Stimulated activated CD4-positive, alpha-beta T cell treated with anti-CD3 and anti-CD28 coated beads, Interleukin-15, amount 100 ng/mL, for 24 hours (primary cell): Measurements from ENCODE around the gene IGF1R.
A peak's percentile ranks its signal among the peaks of the same experiment; 100 is the strongest.

ENCODE experiments used
- DNase-seq: peaks from one replicate; pipeline ENCODE4 v3.0.0-alpha.2; 2020

IGF1R gene

DNA sequence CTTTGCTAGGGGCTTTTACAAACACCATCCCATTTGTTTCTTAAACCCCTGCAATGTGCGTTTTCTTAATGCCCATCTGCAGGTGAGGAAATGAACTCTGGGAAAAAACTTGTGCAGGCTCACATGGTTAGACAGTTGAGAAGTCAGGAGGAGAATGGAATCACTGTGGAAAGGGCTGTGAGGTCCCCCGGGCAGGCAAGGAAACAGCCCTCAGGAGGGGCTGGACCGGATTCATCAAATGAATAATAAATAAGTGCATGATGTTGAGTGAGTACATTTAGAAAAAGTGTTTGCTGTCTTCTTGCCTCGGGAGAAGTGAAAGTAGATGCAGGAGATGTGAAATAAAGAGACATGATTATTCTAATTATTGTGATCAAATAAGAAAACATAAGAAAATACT lies 282.7 kb downstream of the IGF1R start:
- DNase-seq = no peak

DNA sequence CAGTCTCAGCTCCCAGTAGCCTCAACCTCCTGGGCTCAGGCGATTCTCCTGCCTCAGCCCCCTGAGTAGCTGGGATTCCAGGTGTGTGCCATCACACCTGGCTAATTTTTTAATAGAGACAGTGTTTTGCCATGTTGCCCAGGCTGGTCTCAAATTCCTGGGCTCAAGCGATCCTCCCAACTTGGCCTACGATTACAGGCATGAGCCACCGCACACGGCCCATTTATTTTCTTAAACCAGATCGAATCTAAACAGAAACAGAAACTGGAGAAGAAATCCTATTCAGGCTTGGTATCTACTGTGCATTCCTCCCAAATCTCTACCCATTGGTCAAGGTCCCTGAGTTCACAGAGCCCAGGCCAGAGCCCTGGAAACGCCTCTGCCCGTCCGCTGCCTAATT lies 285.1 kb downstream of the IGF1R start:
- DNase-seq = no peak

- DNase-seq = no peak
These were observed 287.4 kb downstream of the IGF1R start for GRCh38 chr15:98935736-98936135.

GRCh38 chr15:98937413-98938104 lies 289.2 kb downstream of the IGF1R start:
- no peak for DNase-seq

GRCh38 chr15:98938105-98938417 lies 289.7 kb downstream of the IGF1R start:
- no peak for DNase-seq

- no peak for DNase-seq
These were observed 290.5 kb downstream of the IGF1R start for GRCh38 chr15:98938799-98939198.

GRCh38 chr15:98939311-98940080 lies 291.2 kb downstream of the IGF1R start:
- DNase-seq = no peak

DNA sequence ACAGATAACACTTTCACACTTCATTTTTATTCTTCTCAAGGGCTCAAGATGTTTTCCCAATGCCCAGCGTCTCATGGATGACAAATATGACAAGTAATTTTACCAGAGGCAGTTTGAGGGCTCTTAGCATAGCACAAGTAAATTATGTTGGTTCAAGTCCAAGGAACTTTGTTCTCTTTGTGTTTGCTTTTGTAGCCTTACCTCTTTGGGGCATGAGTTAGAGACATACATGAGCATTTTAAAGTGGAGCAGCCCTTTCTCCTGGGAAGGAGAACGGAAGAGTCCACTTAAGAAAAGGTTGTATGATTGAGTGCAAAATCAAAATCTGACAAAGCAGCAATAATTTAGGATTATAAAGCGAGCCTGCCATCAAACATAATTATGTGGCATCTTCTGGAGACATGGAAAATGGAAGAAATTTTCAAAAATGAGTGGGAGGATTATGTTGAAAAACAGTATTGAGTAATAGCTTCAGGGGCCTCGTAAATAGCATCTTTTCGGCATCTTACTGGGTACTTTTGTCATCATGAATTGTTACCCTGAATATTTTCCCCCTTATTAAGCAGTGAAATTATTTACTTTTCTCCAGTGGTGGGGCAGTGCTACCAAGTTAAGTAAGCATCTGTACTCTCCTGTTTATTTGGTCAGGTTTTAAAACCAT lies 293.4 kb downstream of the IGF1R start:
- DNase-seq = no peak

DNA sequence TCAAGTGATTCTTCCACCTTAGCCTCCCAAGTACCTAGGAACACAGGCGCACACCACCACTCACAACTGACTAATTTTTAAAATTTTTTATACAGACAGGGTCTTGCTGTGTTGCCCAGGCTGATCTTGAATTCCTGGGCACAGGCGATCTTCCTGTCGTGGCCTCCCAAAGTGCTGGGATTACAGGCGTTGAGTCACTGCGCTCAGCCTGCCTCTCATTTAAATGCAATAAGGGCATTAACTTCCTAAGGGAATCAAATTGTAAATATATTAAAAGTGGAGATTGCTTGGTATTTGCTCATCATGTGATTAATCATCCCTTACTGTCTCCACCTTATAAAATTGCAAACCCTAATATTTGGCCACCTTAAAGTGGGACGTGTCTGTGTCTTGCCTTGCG lies 294.1 kb downstream of the IGF1R start:
- no peak for DNase-seq

- DNase-seq = no peak
These were observed 294.7 kb downstream of the IGF1R start for GRCh38 chr15:98943051-98943508.

DNA sequence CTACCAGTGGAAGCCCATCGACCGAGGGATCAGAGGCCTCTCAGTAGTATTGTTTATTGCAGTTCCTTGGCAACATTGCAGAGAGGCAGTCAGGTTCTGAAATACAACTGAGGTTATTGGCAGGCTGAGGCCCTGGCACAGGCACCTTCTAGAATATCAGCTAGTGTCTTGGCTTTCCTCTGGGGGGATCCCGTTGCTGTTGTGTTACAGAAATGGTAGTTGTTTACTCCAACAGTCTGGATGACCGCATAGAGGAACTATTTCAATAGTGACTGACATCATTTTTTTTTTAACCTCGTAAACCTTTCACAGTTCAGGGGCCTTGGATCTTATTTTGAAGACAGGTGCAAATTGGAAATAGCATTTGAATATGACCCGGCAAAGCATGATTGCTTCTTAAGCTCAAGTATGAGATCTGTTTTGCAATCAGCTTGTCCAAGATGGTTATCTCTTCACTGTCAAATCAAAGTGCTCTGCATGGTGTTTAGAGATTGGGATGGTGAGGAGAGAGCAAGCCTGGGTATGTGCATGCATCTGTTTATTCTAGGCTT lies 295.3 kb downstream of the IGF1R start:
- DNase-seq = no peak

DNA sequence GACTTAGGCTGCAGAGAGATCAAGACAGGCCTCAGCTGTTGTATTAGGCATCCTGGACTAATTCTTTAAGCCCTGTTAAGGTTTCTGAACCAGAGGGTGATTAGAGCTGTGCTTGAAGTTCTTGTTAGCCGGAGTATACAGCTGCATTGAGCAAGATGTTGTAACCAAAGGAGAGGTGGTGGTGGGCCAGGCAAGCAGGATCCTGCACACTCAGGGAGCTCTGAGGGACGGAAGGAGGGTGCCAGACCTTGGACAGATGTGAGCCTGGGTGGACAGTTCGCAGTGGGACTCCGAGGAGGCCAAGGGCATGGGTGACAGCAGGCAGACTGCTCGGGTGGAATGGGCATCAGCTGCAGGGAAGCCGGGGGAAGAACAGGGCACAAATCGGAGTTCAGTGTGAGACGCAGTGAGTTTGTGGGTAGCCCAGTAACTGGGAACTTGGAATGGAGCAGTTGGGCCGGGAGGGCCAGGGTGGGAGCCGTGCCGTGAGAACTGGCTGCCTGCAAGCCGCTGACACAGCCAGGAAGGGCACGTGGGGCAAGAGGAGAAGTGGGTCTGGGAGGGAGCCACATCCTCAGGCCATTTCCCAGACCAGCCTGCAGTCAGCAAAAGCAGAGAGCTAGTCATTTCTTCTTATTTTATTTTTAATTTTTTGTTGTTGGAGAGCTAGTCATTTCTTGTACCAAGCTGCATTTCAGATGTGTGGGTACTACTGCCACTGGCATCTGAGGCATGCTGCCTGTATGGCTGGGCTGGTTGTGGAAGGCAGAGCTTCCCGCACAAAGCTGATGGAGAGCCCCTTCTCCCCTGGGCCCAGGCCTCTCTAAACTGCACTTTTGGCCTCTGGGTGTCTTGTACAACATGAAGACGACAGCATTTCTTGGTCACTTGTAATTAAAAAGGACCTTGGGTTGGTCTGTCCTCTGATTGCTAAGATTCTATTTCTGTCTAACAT lies 298.2 kb downstream of the IGF1R start:
- DNase-seq = no peak

GRCh38 chr15:98948456-98948855 lies 300.1 kb downstream of the IGF1R start:
- DNase-seq = no peak

DNA sequence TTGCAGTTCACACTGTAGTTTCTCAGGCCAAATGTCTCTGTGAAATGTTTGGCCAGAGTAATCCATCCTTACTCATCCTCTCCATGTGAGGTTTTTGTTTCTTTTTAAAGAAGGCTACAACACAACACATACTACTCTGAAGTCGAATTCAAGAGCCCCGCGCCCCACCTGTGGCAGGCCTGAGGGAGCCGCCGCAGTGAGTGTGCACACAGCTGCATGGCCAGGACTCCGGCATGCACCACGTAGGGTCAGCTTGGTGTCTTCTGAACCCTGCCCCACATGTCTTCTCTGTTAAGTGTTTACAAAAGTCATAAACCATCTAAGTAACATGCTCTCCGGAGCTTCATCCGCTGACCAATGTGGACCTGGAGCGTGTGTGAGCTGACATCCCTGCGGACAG lies 300.6 kb downstream of the IGF1R start:
- no peak for DNase-seq

DNA sequence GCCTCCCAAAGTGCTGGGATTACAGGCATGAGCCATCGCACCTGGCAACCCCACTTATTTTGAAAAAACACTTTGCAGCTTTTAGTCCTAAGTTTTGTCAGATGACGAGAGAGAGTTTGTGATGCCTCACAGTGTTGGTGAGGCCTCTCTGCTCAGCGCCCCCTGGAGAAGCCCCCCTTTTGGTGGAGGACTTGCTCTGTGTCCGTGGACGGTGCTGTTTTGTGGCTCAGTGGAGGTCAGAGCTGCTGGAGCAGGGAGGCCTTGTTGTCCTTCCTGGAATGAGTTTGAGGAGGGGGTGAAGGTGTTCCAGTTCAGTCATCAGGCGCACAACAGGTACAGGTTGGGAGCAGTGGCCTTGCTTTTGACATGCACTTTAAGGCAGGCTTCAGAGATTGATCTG lies 301.3 kb downstream of the IGF1R start:
- no peak for DNase-seq

DNA sequence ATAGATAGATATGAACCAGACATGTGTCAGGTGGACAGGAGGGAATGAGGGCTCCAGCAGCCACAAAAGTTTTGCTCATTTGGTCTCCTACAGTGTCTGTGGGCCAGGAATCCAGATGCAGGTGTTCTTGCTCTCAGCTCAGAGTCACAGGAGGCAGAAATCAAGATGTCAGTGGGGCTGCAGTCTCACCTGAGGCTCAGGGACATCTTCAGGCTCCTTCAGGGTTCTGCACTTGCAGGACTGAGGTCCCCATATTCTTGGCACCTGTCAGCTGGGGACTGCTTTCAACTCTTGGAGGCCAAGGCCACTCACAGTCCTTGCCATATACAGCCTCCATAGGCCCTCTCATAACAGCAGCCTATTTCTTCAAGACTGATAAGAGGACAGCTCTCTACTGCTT lies 301.9 kb downstream of the IGF1R start:
- DNase-seq = no peak

DNA sequence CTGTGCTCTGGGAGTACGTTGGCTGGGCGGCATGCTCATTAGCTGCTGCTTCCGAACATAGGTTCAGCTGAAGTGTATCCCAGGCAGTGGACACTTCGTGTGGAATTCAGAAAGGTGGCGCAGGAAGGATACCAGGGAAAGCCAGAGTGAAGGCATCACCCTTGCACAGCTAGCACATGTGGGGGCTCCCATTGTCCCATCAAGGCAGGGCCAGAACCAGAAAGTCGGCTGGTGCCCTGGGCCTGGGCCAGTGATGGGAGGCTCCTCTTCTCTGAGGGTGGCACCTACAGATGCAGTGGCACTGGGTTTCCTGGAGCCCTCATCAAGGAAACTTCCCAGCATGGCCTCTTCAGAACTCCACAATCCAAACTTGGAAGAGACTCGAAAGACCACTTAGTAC lies 302.7 kb downstream of the IGF1R start:
- no peak for DNase-seq

GRCh38 chr15:98951493-98952320 lies 303.4 kb downstream of the IGF1R start:
- DNase-seq = no peak

DNA sequence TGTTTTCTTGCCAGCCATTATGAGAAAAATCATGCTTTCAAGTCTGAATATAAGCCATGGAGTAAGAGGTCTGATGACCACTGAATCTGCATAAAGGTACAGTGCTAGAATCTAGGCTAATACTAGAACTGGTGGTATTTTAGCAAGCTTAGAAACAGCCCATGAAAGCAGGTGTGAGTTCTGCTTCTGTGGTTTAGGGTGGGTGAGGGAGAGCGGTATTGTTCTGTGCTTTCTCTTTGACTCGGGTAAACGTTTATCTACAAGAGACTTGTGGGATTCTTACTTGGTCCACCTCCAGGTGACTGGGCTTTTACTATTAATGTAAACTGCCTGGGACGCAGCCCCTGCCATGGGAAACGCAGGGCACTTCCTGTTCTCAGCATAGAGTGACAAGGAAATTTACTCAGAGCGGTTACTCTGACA lies 304.1 kb downstream of the IGF1R start:
- DNase-seq = peak; percentile 16

DNA sequence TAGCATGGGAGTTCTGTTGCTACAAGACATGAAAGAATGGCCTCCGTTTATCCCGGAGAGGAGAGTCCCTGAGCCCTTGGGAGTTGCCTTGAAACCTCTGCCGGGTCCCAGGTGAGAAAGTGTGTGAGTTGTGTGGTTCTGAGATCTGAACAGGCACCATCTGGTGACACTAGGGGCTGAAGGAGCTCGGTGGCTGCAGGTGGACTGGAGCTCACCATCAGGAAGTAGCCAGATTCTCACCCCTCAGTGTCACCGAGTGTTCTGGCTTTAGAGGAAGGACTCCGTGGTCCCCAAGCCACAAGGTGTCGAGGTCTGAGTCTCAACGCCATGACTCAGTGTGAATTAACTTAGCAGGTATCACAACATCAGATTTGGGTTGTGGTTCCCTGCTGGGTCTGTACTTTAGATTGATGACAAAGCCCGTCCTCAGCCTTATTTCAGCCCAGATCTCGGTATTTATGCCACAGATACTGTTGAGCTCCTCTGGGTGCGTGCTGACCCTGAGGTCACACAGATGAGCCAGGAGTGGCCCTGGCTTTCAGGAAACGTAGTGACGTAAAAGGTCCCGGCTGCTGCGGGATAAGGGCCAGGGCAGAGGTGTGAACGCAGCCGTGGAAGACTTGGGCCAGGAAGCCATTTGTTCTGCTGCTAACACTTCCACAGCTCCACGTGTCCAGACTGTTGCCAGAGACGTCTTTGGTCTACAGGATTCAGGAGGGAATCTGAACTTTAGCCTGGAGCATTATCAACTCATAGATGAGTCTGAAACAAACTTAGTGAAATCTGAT lies 304.9 kb downstream of the IGF1R start:
- DNase-seq = peak; percentile 25

DNA sequence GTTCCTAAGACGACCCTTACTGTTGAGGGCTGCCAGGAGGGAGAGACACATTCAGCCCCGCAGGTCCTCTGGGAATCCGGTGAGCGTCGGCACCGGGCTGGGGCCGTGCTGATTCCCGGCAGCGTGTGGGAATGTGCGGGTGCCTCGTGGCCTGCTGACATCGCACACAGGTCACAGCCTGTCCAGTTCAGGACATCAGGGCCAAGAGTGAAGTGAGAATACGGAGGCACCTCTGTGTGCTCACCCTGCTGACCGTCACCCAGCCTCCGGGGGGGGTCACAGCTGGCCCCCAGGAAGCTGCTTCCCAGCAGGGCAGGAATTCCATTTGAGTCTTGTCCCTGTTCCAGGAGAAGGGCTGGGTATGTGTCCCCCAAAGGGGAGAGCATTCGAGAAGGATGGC lies 305.6 kb downstream of the IGF1R start:
- DNase-seq = no peak
